Endothelial cell of umbilical vein (primary cell): ENCODE data around the gene ASPSCR1. TPM values are rescaled to one million over a fixed set of nuclear protein-coding genes. Genes with fewer than 3 reads are reported as not detected.

Experiments
- BruUV-seq: library from RNA; stranded (reverse); fragments of 400-500 nt; replicated peaks from 2 replicates; lab custom pipeline; 2021; lab: Mats Ljungman, UMichigan
- CTCF ChIA-PET: fragments of 300-600, 350-600 bp; sonication (Branson Sonifier 250); formaldehyde crosslinking; loops from one replicate; lab custom pipeline; 2021; ENCODE audit warnings: antibody characterized with exemption, inconsistent platforms; lab: Charles Lee
- POLR2A ChIA-PET: fragments of 300-600, 350-600 bp; sonication (Branson Sonifier 250); formaldehyde crosslinking; loops from one replicate; lab custom pipeline; 2021; ENCODE audit warnings: antibody characterized with exemption, inconsistent platforms; lab: Charles Lee
- DNase-seq: peaks from one replicate; pipeline ENCODE4 v3.0.0-alpha.2; 2011; ENCODE audit warnings: low read depth, low spot score
- FAIRE-seq: peaks from 2 replicates; lab custom pipeline; 2011; peaks lifted over from hg19 to GRCh38; lab: Jason Lieb, UNC
- H2AFZ ChIP-seq: 2 replicates; pipeline ENCODE4 v1.6.0; 2012; ENCODE audit warnings: low read depth, low read length, control low read depth, inconsistent platforms
- H3K27ac ChIP-seq: 2 replicates; pipeline ENCODE4 v1.5.1; 2011; ENCODE audit warnings: low read depth, mild to moderate bottlenecking, control low read depth, low read length, moderate library complexity; ENCODE audit not compliant: insufficient read depth
- H3K27me3 ChIP-seq, 2 experiments: 2 replicates each; pipeline versions ENCODE4 v1.6.0 to v1.6.1; 2011; ENCODE audit warnings: low read length in 2 of 2, mixed read lengths in 1 of 2; ENCODE audit not compliant: control insufficient read depth in 2 of 2, insufficient read depth in 2 of 2
- H3K36me3 ChIP-seq, 2 experiments: 2 replicates in 1 of 2; 3 replicates in 1 of 2; pipeline ENCODE4 v1.5.1; 2011; ENCODE audit warnings: low read length in 2 of 2, mild to moderate bottlenecking in 1 of 2, moderate library complexity in 1 of 2; ENCODE audit not compliant: control insufficient read depth in 2 of 2, insufficient read depth in 2 of 2; ENCODE audit errors: extremely low read depth in 1 of 2
- H3K4me1 ChIP-seq: 3 replicates; pipeline ENCODE4 v1.5.1; 2011; ENCODE audit warnings: mild to moderate bottlenecking, low read length; ENCODE audit not compliant: control insufficient read depth, insufficient read depth; ENCODE audit errors: extremely low read depth
- H3K4me2 ChIP-seq: 2 replicates; pipeline ENCODE4 v1.6.1; 2011; ENCODE audit warnings: low read length, control low read depth, mixed read lengths; ENCODE audit not compliant: insufficient read depth
- H3K4me3 ChIP-seq, 3 experiments: fragments of 200-600 bp in 1 of 3; sonication (generic), shearing (Covaris generic) in 1 of 3; replicated peaks in 1 of 3; 2 replicates each; pipeline ENCODE4 v1.5.1; 2011 to 2016; ENCODE audit warnings: control low read depth in 3 of 3, low read length in 3 of 3, mild to moderate bottlenecking in 2 of 3, inconsistent platforms in 1 of 3, low read depth in 1 of 3, moderate library complexity in 1 of 3; ENCODE audit not compliant: insufficient read depth in 1 of 3
- H3K79me2 ChIP-seq: 2 replicates; pipeline ENCODE4 v1.6.0; 2012; ENCODE audit warnings: low read length, inconsistent platforms; ENCODE audit not compliant: control insufficient read depth, insufficient read depth
- H3K9ac ChIP-seq: replicated peaks from 2 replicates; pipeline ENCODE3; 2011; ENCODE audit warnings: low read length, control low read depth; ENCODE audit not compliant: insufficient read depth; ENCODE audit errors: extremely low read depth
- H3K9me1 ChIP-seq: replicated peaks from 3 replicates; pipeline ENCODE4 v1.6.0; 2011; ENCODE audit warnings: mild to moderate bottlenecking, low read length; ENCODE audit not compliant: control insufficient read depth, insufficient read depth; ENCODE audit errors: extremely low read depth
- H3K9me3 ChIP-seq: replicated peaks from 2 replicates; pipeline ENCODE4 v1.5.1; 2012; ENCODE audit warnings: low read length, inconsistent platforms; ENCODE audit not compliant: control insufficient read depth, insufficient read depth
- H4K20me1 ChIP-seq: replicated peaks from 2 replicates; pipeline ENCODE3; 2011; ENCODE audit warnings: mild to moderate bottlenecking, low read length; ENCODE audit not compliant: control insufficient read depth, insufficient read depth; ENCODE audit errors: extremely low read depth
- EZH2 ChIP-seq: IDR thresholded peaks from 2 replicates; pipeline ENCODE4 v1.6.1; 2012; ENCODE audit warnings: borderline replicate concordance, low read depth, mild to moderate bottlenecking, moderate library complexity, low read length, inconsistent platforms; ENCODE audit not compliant: severe bottlenecking
- FOS ChIP-seq: IDR thresholded peaks from 2 replicates; pipeline ENCODE4 v1.6.1; 2011; ENCODE audit warnings: mild to moderate bottlenecking, low read length, moderate library complexity, borderline replicate concordance; ENCODE audit not compliant: insufficient read depth
- GATA2 ChIP-seq: IDR thresholded peaks from 2 replicates; pipeline ENCODE4 v1.7.0; 2011; ENCODE audit warnings: low read depth, mild to moderate bottlenecking, moderate library complexity, mixed read lengths, low read length; ENCODE audit not compliant: insufficient read length, insufficient read depth
- JUN ChIP-seq: IDR thresholded peaks from 2 replicates; pipeline ENCODE4 v1.6.1; 2011; ENCODE audit warnings: borderline replicate concordance, low read depth; ENCODE audit not compliant: insufficient read length, insufficient read depth
- MYC ChIP-seq: IDR thresholded peaks from one replicate; pipeline ENCODE4 v1.6.1; 2011; ENCODE audit warnings: mild to moderate bottlenecking, low read depth, low read length
- POLR2A ChIP-seq: IDR thresholded peaks from 2 replicates; pipeline ENCODE4 v1.6.1; 2012; ENCODE audit warnings: low read depth, mild to moderate bottlenecking, control low read depth, low read length
- POLR2AphosphoS5 ChIP-seq: IDR thresholded peaks from 2 replicates; pipeline ENCODE4 v1.6.1; 2012; ENCODE audit warnings: low read depth, mild to moderate bottlenecking, control low read depth, low read length, moderate library complexity; ENCODE audit not compliant: insufficient read depth
- dilution Hi-C: fragments of 300-500 bp; cut with MboI; formaldehyde crosslinking; loops from one replicate; pipeline ENCODE4 v1.15.0; 2019; ENCODE audit warnings: low sequenced_read_pairs; ENCODE audit not compliant: extremely low pct_ligation_motif_present
- intact Hi-C: fragments of 100-400 bp; cut with micrococcal nuclease; formaldehyde crosslinking; loops from one replicate; pipeline ENCODE4 v1.10.0; 2022
- polyA plus RNA-seq, 4 experiments: library from polyadenylated mRNA; depleted of rRNA in 3 of 4; stranded (reverse) in 3 of 4; unstranded in 1 of 4; fragments of >200 nt; gene quantifications; 2 replicates each; pipeline versions ENCODE4 v1.2.1 to v1.2.3, GENCODE V29; 2011 to 2012; ENCODE audit warnings: missing spikeins in 1 of 4
- total RNA-seq: library from RNA; stranded (reverse); gene quantifications from 2 replicates; pipeline ENCODE4 v1.2.3, GENCODE V29; 2021
- TF ChIP-seq, protein P1 (sequence below): IDR thresholded peaks from 2 replicates; pipeline ENCODE4 v1.6.1; 2011; ENCODE audit not compliant: insufficient read depth, insufficient read length
- TF ChIP-seq, protein P2 (sequence below), 2 donors: IDR thresholded peaks; 1 replicate in 1 of 2; 2 replicates in 1 of 2; pipeline ENCODE4 v1.5.1; 2011; ENCODE audit warnings: low read length in 2 of 2, mild to moderate bottlenecking in 2 of 2, moderate library complexity in 2 of 2, control low read depth in 1 of 2, inconsistent platforms in 1 of 2, low read depth in 1 of 2; ENCODE audit not compliant: insufficient read depth in 1 of 2; ENCODE audit errors: extremely low read depth in 1 of 2

ASPSCR1 gene
- total and polyA plus RNA-seq, 2 donors (not counting 3 experiments of a cell fraction or from before 2014, with no cell fraction given) = 24.8 to 36.5 TPM

- peak overlapping the region; percentile 78 for H3K4me2 ChIP-seq
- no peak for DNase-seq
- no peak for TF ChIP-seq FOS
- no peak for TF ChIP-seq POLR2A
- TF ChIP-seq, protein P1, sequence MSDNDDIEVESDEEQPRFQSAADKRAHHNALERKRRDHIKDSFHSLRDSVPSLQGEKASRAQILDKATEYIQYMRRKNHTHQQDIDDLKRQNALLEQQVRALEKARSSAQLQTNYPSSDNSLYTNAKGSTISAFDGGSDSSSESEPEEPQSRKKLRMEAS = no peak
- no peak for TF ChIP-seq EZH2
- no peak for TF ChIP-seq JUN
- no peak for TF ChIP-seq POLR2AphosphoS5
- TF ChIP-seq MYC = no peak
- TF ChIP-seq GATA2 = no peak
- TF ChIP-seq, protein P2, sequence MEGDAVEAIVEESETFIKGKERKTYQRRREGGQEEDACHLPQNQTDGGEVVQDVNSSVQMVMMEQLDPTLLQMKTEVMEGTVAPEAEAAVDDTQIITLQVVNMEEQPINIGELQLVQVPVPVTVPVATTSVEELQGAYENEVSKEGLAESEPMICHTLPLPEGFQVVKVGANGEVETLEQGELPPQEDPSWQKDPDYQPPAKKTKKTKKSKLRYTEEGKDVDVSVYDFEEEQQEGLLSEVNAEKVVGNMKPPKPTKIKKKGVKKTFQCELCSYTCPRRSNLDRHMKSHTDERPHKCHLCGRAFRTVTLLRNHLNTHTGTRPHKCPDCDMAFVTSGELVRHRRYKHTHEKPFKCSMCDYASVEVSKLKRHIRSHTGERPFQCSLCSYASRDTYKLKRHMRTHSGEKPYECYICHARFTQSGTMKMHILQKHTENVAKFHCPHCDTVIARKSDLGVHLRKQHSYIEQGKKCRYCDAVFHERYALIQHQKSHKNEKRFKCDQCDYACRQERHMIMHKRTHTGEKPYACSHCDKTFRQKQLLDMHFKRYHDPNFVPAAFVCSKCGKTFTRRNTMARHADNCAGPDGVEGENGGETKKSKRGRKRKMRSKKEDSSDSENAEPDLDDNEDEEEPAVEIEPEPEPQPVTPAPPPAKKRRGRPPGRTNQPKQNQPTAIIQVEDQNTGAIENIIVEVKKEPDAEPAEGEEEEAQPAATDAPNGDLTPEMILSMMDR (IDR thresholded peaks at IDR 0.05; ENCODE audit: extremely low read depth in 1 of 2, insufficient read depth in 1 of 2, low read depth in 1 of 2, low read length in 2 of 2) = no peak
- ChIA-PET POLR2A (interaction anchor here (0.6 kb wide), 1 partner anchor 119 kb away, joined by 3 read pairs; no protein-coding TSS in a partner anchor), CTCF (interaction anchor here (0.6 to 1.1 kb wide), 4 partner anchors 9 to 34 kb away, joined by 3 to 6 read pairs (median 4); partner anchors contain the start of gene DCXR)
- H3K4me3 ChIP-seq = peak overlapping the region; percentile 55 to 82 (median 76)
- H3K4me1 ChIP-seq = peaks cover 15% of the 10 kb centered on the region
- H2AFZ ChIP-seq = no peak overlapping the region
- H4K20me1 ChIP-seq = no peaks in the 10 kb centered on the region
- H3K36me3 ChIP-seq = peaks cover 0 to 21% of the 10 kb centered on the region in 2 experiments
- peak overlapping the region; percentile 77 for H3K9ac ChIP-seq
- dilution Hi-C loops (no loop called here), intact Hi-C loops (no loop called here)
- no peak for FAIRE-seq
- BruUV-seq = TSS peak; percentile 32
- H3K79me2 ChIP-seq = peaks cover 14% of the 10 kb centered on the region
- no peaks in the 10 kb centered on the region for H3K27me3 ChIP-seq
- H3K27ac ChIP-seq = no peak overlapping the region
- no peaks in the 10 kb centered on the region for H3K9me1 ChIP-seq
- no peaks in the 10 kb centered on the region for H3K9me3 ChIP-seq
These were observed 87.2 kb downstream of the ASPSCR1 start for GRCh38 chr17:82064433-82065192.
